LoVo (cell line): ENCODE data around the gene NRXN3.

Experiments
- DNase-seq: peaks from one replicate; pipeline ENCODE4 v3.0.0-alpha.2; 2016; ENCODE audit warnings: low spot score

The NRXN3 gene

DNA sequence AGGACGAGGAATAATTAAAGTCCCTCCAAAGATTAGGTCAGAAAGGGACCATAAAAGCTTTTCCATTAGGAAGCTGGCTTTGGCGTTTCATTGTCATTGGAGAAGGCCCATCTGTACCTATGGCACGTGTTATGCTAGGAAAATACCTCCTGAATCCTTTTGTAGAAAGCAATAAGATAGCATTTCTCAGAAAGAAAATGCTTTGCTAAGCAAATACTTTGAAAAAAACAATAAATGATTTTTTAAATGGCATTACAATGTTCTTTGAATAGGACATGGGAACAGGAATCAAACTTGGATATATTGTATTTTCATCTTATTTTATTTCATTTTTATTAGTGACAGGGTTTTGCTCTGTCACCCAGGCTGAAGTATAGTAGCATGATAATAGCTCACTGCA is 967.7 kb downstream of the NRXN3 start:
- no peak for DNase-seq

DNA sequence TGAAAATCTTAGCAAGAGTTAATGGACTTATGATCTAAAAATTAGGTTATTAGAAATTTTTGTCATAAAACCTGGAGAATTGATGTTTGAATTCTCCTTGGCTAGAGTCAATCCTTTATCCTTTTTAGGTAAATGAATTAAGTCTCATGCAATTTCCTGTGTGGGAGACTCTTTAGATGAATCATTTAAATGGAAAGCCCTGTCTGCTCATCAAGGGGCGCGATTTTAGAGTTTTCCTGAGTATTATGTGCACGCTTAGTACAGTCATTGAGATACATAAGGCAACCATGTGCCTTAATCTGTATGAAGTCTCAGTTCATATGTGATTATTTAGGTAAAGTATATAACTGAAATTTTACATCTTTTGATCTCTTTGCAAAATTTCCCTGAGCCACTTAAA is 974.7 kb downstream of the NRXN3 start:
- no peak for DNase-seq

DNA sequence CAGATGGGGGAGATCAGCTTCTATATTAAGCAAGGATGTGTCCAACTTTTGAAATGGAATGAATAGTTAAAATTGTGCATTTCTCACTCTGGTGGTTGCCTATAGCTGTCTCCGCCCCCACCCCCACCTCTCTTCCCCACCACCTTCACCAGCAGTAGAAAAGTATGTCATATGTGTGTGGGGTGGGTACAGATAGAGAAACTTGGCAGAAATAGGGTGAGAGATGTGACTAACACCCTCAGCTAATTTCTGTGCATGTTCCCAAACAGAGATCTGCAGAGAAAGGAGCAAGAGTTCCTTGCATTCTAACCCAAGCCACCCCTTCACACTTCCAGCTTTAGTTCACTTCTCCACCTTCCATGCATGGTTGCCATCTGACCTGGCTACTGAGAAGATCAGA is 980.1 kb downstream of the NRXN3 start:
- no peak for DNase-seq

DNA sequence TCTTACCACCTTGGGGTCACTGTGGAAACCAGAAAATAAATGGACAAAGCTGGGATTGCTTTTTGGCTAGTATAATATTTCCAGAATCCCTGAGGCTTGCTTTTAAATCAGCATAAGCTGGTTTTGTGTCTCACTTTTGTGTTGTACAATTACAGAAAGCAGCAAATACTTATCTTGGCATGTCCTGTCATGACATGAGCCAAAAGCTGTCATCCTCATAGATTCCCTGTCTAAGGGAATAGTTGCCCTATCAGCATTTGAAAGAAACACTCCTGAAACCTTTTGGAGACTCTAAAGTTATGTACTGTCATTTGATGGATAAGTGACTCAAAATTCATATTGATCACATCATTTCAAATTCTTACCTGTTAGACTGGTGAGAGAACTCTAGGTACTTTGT is 987.2 kb downstream of the NRXN3 start:
- no peak for DNase-seq

DNA sequence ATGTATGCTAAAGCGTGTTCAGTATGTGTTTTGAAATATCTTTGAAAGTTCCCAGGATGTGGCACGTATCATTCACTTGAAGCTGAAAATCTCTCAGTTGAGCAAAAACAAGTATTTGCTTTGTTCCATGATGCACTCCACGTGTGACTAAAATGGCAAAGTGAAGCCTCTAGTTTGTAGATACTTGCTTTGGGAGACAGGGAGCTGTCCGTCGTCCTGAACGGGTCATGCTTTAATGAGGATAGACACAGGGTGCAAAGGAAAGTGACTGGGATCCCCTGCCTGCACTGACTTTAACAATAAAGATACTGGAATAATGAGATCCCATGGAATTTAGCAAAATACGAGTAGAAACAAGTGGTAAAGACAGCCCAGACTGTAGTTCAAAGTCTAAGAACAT is 991.4 kb downstream of the NRXN3 start:
- DNase-seq, result peak; percentile 9

DNA sequence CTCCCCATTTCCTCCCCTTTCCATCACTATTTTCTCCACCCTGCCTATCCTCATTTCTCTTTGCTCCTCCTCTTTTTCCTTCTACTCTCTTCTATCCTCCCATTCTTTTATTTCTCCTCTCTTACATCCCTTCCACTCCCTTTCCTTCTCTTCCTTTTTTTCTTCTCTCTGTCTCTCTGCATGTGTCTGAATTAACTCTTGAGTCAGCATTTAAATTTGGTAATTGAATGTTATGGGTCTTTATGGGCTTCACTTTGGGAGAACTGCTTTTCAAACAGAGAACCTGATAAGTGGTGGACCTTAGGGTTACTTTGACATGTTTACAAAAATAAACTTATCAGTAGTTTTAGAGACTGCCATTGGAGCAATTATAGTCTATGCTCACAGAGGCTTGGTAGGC is 992.7 kb downstream of the NRXN3 start:
- DNase-seq, result no peak

DNA sequence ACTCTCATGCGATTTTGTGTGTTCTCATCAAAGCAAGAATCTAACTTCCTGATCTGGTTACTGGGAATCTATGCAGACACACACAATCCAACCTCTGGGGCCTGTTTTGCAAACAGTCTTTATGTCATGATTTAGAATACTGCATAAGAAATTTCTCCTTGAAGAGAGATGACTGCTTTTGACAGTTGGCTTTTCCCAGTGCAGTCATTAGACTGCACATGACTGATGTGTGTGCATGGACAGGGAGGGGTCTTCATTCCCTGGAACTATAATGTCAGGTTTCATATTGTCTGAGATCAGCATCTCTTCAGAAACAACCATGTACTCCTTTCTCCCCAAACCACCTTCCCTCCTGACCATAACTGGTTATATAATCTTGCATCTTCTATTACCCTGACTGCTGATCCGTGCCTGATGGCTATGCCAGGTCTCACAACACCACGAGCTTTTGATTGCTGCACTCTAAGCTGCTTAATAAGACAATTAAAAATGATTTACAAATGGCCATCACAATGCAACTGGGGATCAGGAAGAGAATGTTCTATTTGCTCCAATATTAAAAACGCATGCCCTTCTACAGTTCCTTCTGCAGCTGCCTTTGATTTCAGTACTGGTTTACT is 995.4 kb downstream of the NRXN3 start:
- no peak for DNase-seq

DNA sequence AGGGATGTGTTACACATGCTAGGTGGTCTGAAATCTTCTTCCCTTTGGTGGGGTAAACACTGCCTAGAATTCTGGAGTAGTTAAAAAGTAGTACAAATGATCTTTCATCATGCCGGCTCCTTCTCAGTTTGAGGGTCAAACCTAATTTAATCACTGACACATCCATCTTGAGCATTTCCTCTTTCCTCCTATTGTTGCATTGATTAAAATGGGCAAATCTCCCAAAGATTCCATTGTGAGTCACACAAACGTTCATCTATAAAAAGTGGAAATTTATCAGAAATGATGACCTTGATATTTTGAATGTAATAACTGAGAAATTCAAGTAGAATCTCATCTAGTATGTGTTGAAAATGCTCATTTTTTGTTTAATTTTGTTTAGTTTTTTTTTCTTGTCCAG is 996.0 kb downstream of the NRXN3 start:
- no peak for DNase-seq

DNA sequence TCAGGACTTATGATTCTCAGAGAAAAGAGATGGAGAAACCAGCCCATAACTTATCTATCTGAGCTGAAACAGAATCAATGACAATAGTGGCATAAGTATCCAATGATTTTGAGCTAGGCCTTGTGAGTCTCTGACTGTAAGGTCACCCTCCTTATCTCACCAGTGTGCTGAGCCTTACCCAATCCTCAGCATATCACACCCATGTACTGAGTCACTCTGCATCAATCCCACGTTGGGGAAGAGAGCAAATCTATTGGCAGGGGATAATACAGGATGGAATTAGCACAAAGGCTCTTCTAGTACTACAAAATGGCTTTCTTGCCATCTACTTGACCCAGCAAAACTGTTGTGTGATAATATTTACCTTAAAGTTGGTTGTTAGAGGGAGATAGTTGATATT is 997.8 kb downstream of the NRXN3 start:
- DNase-seq, result no peak

DNA sequence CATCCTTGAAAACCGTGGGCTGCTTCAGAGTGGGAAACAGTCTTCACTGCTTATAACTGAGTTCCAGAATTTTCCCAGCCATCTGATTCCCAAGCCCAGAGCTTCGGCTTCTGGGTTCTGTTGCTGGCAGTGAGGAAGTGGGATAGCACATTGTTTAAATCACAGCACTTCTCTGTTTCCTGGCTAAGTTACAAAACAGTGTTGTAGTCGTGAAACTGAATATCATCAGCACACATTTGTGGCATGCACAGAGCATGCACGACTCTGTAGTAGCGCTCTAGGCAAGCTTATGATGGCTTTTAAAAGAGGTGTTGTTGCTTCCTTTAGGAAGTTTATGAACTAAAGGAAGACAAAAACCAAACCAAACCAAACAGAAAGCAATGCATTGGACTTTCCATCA is 1005.5 kb downstream of the NRXN3 start:
- no peak for DNase-seq

DNA sequence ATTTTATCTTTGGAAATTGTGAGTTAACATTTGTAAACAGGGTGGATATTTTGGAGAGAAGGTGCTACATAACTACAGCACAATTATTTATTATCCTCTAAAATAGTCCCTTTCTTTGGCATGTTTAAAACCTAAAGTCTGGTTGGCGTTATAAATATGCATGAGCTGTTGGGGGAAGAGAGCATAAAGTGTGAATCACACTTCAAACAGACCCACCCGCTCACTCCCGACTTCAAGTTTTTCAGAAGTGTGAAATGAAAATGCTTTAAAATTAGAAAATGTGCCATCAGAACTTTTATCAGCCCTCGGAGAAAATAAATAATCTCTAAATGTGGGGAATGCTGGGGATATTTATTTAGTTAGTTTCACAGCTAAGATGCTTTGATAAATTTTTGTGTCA is 1006.9 kb downstream of the NRXN3 start:
- DNase-seq, result no peak

DNA sequence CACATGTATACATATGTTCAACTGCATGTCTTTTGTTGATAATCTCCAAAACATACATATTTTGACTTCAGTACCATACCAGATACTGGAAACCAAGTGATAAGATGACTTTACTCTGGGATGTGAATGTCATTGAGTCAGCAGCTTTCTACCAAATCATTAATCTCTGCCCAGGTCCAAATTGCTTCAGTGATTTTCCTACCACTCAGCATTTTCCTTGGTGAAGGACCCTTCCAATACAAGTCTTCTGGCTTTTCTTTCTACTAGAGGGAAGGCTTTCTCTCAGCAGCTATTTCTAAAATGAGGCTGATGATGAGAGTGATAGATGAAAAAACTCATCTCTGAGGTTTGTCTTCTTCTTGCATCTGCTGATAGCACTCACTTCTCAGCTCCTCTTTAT is 1008.5 kb downstream of the NRXN3 start:
- DNase-seq, result no peak

DNA sequence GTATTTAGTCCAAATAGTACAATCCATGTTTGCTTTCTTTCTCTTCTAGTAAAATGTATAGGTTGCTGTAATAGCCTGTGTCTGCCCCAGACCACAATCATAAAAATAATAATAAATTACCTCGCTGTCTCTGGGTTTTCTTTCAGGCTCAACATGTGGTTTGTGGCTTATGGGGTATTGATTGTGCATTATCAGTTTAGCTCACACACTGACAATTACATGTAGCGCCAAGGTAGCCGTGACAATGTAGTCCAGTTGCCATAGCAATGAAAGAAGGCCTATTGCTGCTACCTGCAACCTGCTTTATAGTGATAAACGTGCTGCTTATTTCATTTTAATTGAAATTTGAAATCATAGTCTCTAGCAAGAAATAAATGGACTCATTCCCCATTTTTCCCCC is 1009.8 kb downstream of the NRXN3 start:
- no peak for DNase-seq

DNA sequence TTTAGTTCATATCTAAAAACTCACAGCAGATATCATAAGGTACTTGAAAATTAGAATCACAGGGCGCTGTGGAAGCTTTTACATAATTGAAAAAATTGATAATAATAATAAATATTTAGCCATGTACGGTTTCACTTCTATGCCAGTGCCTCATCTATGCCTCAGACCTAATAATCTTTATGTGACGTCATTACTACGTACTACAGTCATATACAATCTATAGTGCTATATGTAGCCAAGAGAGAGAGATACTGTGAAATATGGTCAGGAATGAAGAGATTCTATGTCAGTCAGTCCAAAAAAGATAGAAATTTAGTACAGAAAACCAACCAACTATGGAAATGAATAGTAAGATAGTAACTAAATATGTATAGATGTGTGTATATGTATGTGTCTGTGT is 1010.5 kb downstream of the NRXN3 start:
- no peak for DNase-seq

DNA sequence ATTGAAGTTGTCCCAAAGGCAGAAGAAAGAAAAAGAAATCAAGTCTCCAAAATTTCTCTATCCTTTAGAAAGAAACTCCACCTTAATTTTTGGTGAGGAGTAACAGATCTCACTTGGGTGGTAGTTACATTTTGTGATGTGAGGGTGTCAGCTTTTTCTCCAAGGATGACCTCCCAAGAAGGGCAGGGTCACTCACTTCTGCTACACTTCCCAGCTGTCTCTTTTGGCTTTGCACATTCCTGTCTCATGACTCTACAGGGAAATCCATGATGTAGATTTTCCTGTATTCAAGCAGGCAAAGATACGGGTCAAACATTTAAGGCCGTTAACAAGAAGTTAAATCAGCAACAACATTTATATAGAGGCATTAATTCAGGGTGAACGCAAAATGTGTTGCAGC is 1016.4 kb downstream of the NRXN3 start:
- DNase-seq, result no peak

DNA sequence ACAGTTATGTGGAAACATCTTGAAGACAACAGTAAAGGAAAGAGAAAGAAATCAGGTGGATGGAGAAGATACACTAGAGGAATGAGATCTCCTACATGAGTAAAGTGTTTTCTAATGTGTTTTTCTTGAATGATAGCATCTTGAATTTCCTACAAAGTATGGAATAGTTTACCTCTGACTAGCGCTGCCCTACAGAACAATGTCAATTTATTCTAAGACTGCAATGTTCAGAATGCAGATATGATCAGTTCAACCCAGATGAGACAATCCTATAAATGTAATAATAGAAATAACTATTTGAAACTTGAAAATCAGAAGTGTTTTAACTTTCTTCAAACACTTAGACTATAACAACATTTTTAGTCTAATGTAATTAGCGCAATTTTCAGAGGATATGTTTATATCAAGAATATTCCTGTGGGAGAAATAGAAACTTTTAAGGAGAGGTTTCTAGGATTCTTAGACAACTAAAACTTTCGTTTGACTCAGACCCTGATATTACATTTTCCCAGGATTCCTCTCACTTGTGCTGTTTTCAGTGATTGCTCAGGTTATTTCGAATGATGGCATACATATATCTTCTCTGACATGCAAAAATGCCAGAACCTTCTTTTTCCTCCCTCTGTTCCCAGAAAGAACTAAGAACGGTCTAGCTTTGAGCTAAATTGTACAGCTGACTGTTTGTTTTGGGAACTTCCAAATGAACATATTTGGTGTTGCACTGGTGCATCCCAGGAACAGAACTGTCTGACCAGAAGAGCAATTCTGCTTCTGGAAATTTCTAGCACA is 1023.7 kb downstream of the NRXN3 start:
- DNase-seq, result no peak

DNA sequence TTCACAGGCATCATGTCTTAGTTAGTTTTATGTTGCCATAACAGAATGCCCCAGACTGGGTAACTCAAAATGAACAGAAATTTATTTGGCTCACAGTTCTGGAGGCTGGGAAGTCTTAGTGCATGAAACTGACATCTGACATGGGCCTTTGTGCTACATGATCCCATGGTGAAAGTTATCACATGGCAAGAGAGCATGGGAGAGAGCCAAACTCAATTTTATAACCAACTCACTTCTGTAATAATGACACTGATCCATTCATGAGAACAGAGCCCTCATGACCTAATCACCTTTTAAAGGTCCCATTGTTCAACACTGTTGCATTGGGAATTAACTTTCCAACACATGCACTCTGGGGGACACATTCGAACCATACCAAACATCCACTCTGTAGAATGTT is 1026.0 kb downstream of the NRXN3 start:
- DNase-seq, result no peak

DNA sequence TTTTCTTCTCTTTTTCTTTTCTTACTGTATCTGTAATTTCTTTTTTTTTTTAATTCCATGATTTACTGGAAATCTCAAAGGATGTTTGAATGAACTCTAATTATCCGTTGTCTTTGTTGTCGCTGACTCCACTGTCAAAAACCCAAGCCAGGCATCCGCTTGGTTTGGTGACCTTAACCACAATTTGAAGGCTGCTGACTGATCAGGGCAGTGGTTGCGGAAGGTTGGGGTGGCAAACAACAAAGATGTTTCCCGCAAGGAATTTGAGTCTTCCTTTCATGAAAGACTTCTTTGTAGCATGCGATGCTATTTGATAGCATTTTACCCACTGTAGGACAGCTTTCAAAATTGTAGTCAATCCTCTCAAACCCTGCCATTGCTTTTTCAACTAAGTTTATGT is 1027.3 kb downstream of the NRXN3 start:
- DNase-seq, result no peak

DNA sequence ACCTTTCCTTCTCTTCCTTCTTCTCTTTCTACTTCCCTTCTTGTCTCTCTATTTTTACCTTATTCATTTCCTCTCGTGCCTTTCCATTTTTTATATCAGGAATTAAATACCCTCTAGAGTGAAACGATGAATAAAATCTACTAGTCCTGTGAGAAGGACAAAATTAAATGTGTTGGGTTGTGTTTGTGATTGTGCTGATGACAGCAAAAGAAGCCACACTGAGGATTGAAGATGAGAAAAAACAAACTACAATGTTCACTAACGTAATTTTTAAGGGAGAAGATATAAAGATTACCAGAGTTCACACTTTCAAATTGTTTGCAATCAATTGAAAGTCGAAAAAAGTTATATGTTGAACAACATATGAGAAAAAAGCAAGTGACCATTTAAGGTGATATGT is 1029.0 kb downstream of the NRXN3 start:
- DNase-seq, result no peak

DNA sequence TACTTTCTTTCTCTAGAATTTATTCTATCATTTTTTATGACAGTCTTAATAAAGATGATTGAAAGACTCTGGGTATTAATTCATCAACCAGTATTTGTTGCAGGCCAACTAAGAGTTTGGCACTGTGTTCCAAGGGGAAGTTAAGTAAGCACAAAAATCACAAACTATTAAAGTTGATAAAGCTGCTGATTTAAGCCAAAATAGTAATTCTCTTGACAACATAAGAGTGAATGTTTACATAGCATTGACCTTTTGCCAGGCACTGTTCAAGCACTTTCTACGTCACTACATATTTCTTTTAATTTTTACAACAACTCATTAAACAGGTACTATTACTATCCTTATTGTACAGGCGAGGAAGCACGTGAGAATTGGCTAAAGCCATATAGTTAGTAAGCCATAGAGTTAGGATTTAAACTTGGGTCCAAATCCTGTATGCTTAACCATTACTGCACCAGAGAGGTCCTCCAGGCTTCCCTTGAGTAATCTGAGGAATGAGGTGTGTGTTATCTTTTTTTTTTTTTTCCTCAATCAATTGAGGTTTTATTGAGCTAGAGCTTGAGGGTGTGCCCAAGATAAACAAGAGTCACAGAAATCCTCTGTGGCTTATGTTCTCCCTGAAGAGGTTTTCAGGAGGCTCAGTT is 1031.5 kb downstream of the NRXN3 start:
- peak; percentile 30 for DNase-seq

DNA sequence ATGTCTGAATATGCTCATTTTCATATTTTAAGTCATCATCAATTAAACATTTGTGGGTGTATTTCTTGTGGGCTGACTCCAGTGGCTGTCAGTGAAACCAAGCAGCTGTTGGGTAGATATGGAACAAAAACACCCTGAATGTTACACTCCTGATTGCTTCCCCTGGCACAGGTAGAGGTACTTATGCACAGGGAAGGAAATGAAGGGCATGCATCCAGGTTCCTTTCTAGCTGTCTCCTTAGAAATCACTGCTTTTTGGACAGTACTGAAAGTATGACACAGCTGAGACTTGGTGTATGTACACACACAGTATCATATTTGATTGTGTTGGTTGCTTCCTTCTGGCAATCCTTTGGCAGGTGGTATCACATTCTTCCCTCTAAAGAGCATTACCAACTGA is 1034.4 kb downstream of the NRXN3 start:
- no peak for DNase-seq

DNA sequence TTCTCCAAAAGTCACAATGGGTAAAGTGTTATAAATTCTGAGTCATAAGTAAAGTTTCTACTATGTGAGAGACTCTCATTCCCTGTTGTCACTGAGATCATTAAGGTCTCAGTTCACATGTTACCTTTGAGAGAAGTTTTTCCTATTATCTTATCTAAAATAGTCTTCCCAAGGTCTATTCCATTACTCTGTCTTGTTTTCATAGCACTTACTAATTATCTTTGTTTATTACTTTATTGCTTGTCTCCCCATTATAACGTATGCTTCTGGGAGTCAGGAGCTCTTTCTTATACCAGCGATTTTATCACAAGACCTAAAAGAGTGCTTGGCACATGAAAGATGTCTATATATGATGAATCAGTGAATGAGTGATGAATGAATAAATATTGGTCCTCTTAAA is 1039.2 kb downstream of the NRXN3 start:
- DNase-seq, result no peak

DNA sequence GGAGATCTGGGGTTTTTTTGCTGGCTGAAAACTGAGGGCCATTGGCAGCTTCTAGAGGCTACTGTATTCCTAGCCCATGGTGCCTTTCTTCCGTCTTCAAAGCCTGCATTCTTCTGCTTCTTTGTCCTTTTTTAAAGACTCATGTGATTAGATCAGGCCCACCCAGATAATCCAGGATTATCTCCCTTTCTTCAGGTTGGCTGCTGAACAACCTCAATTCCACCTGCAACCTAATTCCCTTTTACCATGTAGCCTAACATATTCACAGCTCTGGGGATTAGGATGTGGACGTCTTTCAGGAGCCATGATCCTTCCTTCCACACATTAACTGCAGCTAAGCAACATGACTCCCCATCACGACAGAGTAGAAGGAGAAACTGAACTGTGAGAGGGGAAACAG is 1055.6 kb downstream of the NRXN3 start:
- no peak for DNase-seq
